H9 (cell line): Measurements from ENCODE around the gene FHIT. TPM values are rescaled to one million over a fixed set of nuclear protein-coding genes. Genes with fewer than 3 reads are reported as not detected.

Experiments
- DNase-seq: peaks from one replicate; pipeline ENCODE4 v3.0.0-alpha.2; 2017
- H2AFZ ChIP-seq: one replicate; pipeline ENCODE4 v1.6.1; 2013; ENCODE audit warnings: mild to moderate bottlenecking, low read length, control low read depth, moderate library complexity
- H2AK5ac ChIP-seq: 2 replicates; pipeline ENCODE4 v1.6.1; 2013; ENCODE audit warnings: low read length, control low read depth, mixed read lengths; ENCODE audit not compliant: insufficient read length
- H2BK120ac ChIP-seq: one replicate; pipeline ENCODE4 v1.6.1; 2013; ENCODE audit warnings: low read depth, mild to moderate bottlenecking, low read length, control low read depth, inconsistent platforms; ENCODE audit not compliant: poor library complexity, severe bottlenecking
- H2BK12ac ChIP-seq: 2 replicates; pipeline ENCODE4 v1.6.1; 2013; ENCODE audit warnings: low read length, control low read depth, mixed read lengths, low read depth; ENCODE audit not compliant: insufficient read length
- H2BK15ac ChIP-seq: 2 replicates; pipeline ENCODE4 v1.6.1; 2013; ENCODE audit warnings: low read depth, low read length, control low read depth
- H2BK20ac ChIP-seq: one replicate; pipeline ENCODE4 v1.6.1; 2013; ENCODE audit warnings: low read depth, mild to moderate bottlenecking, low read length, control low read depth, inconsistent platforms; ENCODE audit not compliant: poor library complexity, severe bottlenecking
- H2BK5ac ChIP-seq: 2 replicates; pipeline ENCODE4 v1.6.1; 2013; ENCODE audit warnings: low read length, control low read depth, mixed read lengths; ENCODE audit not compliant: insufficient read length
- H3K14ac ChIP-seq: 2 replicates; pipeline ENCODE4 v1.6.1; 2013; ENCODE audit warnings: low read length, control low read depth; ENCODE audit not compliant: insufficient read depth
- H3K18ac ChIP-seq: 2 replicates; pipeline ENCODE4 v1.6.1; 2013; ENCODE audit warnings: low read depth, mild to moderate bottlenecking, mixed read lengths, low read length, control low read depth; ENCODE audit not compliant: insufficient read length
- H3K23ac ChIP-seq: 2 replicates; pipeline ENCODE4 v1.6.1; 2013; ENCODE audit warnings: low read length, control low read depth, mixed read lengths, low read depth; ENCODE audit not compliant: insufficient read length
- H3K23me2 ChIP-seq: 2 replicates; pipeline ENCODE4 v1.6.1; 2013; ENCODE audit warnings: low read depth, mild to moderate bottlenecking, mixed read lengths, low read length, control low read depth; ENCODE audit not compliant: insufficient read length, poor library complexity, severe bottlenecking
- H3K27ac ChIP-seq: 2 replicates; pipeline ENCODE4 v1.5.1; 2013; ENCODE audit warnings: low read length, control low read depth, mixed read lengths, low read depth; ENCODE audit not compliant: insufficient read length
- H3K27me3 ChIP-seq: 2 replicates; pipeline ENCODE4 v1.6.1; 2013; ENCODE audit warnings: low read length, control low read depth, inconsistent platforms; ENCODE audit not compliant: insufficient read depth
- H3K4ac ChIP-seq: 2 replicates; pipeline ENCODE4 v1.6.1; 2013; ENCODE audit warnings: low read depth, mild to moderate bottlenecking, control low read depth, inconsistent platforms, low read length, moderate library complexity
- H3K4me1 ChIP-seq: 2 replicates; pipeline ENCODE4 v1.6.1; 2013; ENCODE audit warnings: low read length, control low read depth, inconsistent platforms; ENCODE audit not compliant: insufficient read depth
- H3K4me2 ChIP-seq: 2 replicates; pipeline ENCODE4 v1.6.1; 2013; ENCODE audit warnings: low read length, control low read depth, mixed read lengths; ENCODE audit not compliant: insufficient read length, insufficient read depth
- H3K56ac ChIP-seq: 2 replicates; pipeline ENCODE4 v1.6.1; 2013; ENCODE audit warnings: low read depth, mild to moderate bottlenecking, mixed read lengths, low read length, control low read depth; ENCODE audit not compliant: insufficient read length
- H3K79me1 ChIP-seq: 2 replicates; pipeline ENCODE4 v1.6.1; 2013; ENCODE audit warnings: low read depth, mild to moderate bottlenecking, moderate library complexity, low read length, control low read depth, inconsistent platforms; ENCODE audit not compliant: insufficient read depth, poor library complexity, severe bottlenecking
- H3K79me2 ChIP-seq: 2 replicates; pipeline ENCODE4 v1.6.1; 2013; ENCODE audit warnings: low read length, control low read depth, inconsistent platforms; ENCODE audit not compliant: insufficient read depth
- H3K9ac ChIP-seq: 2 replicates; pipeline ENCODE4 v1.6.1; 2013; ENCODE audit warnings: low read length, control low read depth, mixed read lengths; ENCODE audit not compliant: insufficient read length; ENCODE audit errors: extremely low read depth
- H3K9me3 ChIP-seq: one replicate; pipeline ENCODE4 v1.6.1; 2013; ENCODE audit warnings: low read depth, low read length, inconsistent platforms; ENCODE audit not compliant: control insufficient read depth
- H3T11ph ChIP-seq: one replicate; pipeline ENCODE4 v1.6.1; 2013; ENCODE audit warnings: mild to moderate bottlenecking, low read length, control low read depth, inconsistent platforms
- H4K20me1 ChIP-seq: one replicate; pipeline ENCODE4 v1.6.1; 2013; ENCODE audit not compliant: control insufficient read depth, insufficient read length, insufficient read depth
- H4K5ac ChIP-seq: 2 replicates; pipeline ENCODE4 v1.6.1; 2013; ENCODE audit warnings: low read depth, mild to moderate bottlenecking, mixed read lengths, low read length, control low read depth; ENCODE audit not compliant: insufficient read length
- H4K8ac ChIP-seq: replicated peaks from 2 replicates; pipeline ENCODE4 v1.6.1; 2013; ENCODE audit warnings: low read length, control low read depth, mixed read lengths, low read depth; ENCODE audit not compliant: insufficient read length
- H4K91ac ChIP-seq: 2 replicates; pipeline ENCODE4 v1.6.1; 2013; ENCODE audit warnings: low read depth, mild to moderate bottlenecking, moderate library complexity, mixed read lengths, low read length, control low read depth; ENCODE audit not compliant: insufficient read length
- H3K27ac Mint-ChIP-seq, 3 experiments: 2 replicates in 2 of 3; 3 replicates in 1 of 3; pipeline ENCODE4 v1.8.0; 2020 to 2021; ENCODE audit warnings: mixed read lengths in 3 of 3, mild to moderate bottlenecking in 1 of 3, moderate library complexity in 1 of 3
- H3K27me3 Mint-ChIP-seq: 2 replicates; pipeline ENCODE4 v1.8.0; 2021; ENCODE audit warnings: low read depth, mild to moderate bottlenecking, moderate library complexity, mixed read lengths
- H3K36me3 Mint-ChIP-seq, 3 experiments: 2 replicates in 2 of 3; 3 replicates in 1 of 3; pipeline ENCODE4 v1.8.0; 2020 to 2021; ENCODE audit warnings: low read depth in 3 of 3, mixed read lengths in 3 of 3; ENCODE audit not compliant: insufficient read depth in 1 of 3
- H3K4me1 Mint-ChIP-seq, 2 experiments: 2 replicates each; pipeline ENCODE4 v1.8.0; 2020; ENCODE audit warnings: mixed read lengths in 2 of 2
- H3K4me3 Mint-ChIP-seq, 2 experiments: 2 replicates in 1 of 2; 3 replicates in 1 of 2; pipeline ENCODE4 v1.8.0; 2020 to 2021; ENCODE audit warnings: mild to moderate bottlenecking in 2 of 2, mixed read lengths in 2 of 2, moderate library complexity in 1 of 2
- H3K9me3 Mint-ChIP-seq, 2 experiments: 2 replicates in 1 of 2; 3 replicates in 1 of 2; pipeline ENCODE4 v1.8.0; 2020; ENCODE audit warnings: mild to moderate bottlenecking in 2 of 2, mixed read lengths in 2 of 2, moderate library complexity in 1 of 2
- WGBS: extraction: QIAGEN DNeasy Blood & Tissue Kit; methylation state at CpG from one replicate; pipeline ENCODE4 v1.1.7; 2013; ENCODE audit warnings: missing lambda C conversion rate, low lambda C conversion rate, mixed read lengths; ENCODE audit not compliant: insufficient read length; ENCODE audit errors: extremely low coverage; 5-methylcytosine and 5-hydroxymethylcytosine counted together
- total RNA-seq: library from RNA; stranded (reverse); gene quantifications from 2 replicates; pipeline ENCODE4 v1.2.1, GENCODE V29; 2021
- TF ChIP-seq, protein P1 (sequence below): fragments of 200-600 bp; sonication (generic); conservative IDR thresholded peaks from 3 replicates; pipeline ENCODE4 v1.8.0; 2021; ENCODE audit warnings: antibody characterized with exemption, mild to moderate bottlenecking

Gene FHIT
- total RNA-seq, 1 experiment from 2014 or later, result 3.0 TPM

DNA sequence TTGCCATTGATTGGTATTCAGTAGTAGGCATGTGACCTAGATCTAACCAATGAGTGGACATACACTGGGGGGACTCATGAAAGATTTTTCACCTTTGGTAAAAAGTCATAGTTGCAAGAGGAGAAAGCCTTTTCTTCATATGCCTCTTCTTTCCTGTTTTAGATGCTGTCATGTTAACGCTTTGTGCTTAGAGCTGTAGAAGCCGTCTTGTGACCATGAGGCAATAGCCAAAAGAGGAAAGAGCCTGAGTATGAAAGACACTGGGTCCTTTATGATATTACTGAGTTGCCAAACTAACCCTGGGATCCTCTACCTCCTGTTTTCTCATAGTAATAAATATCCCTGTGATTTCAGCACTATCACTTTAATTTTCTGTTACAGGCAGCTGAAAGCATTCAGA is 396.0 kb downstream of the FHIT start:
- Histone ChIP-seq H3K27ac (no peak overlapping the region), H3K79me1 (no peaks in the 10 kb centered on the region), H3K18ac (no peak overlapping the region), H2BK20ac (no peak overlapping the region), H3K23me2 (no peaks in the 10 kb centered on the region), H3K4me1 (no peaks in the 10 kb centered on the region), H2AFZ (no peak overlapping the region), H2BK15ac (no peak overlapping the region), H3K4me2 (no peak overlapping the region), H3K9me3 (no peaks in the 10 kb centered on the region), H3K79me2 (no peaks in the 10 kb centered on the region), H4K5ac (no peak overlapping the region), H3K4ac (no peak overlapping the region), H3T11ph (no peak overlapping the region), H2BK12ac (no peak overlapping the region), H3K56ac (no peak overlapping the region), H2AK5ac (no peak overlapping the region), H4K8ac (no peak overlapping the region), H2BK5ac (no peak overlapping the region), H3K9ac (no peak overlapping the region), H2BK120ac (no peak overlapping the region), H4K91ac (no peak overlapping the region), H3K14ac (no peak overlapping the region), H3K23ac (no peak overlapping the region), H3K27me3 (no peaks in the 10 kb centered on the region), H4K20me1 (no peaks in the 10 kb centered on the region)
- peaks cover 0 to 9% (median 4%) of the 10 kb centered on the region in 3 experiments; a peak in 3 of 7 replicates for H3K36me3 Mint-ChIP-seq
- peaks cover 5 to 7% of the 10 kb centered on the region in 2 experiments; a peak in 4 of 5 replicates for H3K9me3 Mint-ChIP-seq
- DNase-seq, result no peak
- TF ChIP-seq, protein P1, sequence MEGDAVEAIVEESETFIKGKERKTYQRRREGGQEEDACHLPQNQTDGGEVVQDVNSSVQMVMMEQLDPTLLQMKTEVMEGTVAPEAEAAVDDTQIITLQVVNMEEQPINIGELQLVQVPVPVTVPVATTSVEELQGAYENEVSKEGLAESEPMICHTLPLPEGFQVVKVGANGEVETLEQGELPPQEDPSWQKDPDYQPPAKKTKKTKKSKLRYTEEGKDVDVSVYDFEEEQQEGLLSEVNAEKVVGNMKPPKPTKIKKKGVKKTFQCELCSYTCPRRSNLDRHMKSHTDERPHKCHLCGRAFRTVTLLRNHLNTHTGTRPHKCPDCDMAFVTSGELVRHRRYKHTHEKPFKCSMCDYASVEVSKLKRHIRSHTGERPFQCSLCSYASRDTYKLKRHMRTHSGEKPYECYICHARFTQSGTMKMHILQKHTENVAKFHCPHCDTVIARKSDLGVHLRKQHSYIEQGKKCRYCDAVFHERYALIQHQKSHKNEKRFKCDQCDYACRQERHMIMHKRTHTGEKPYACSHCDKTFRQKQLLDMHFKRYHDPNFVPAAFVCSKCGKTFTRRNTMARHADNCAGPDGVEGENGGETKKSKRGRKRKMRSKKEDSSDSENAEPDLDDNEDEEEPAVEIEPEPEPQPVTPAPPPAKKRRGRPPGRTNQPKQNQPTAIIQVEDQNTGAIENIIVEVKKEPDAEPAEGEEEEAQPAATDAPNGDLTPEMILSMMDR, result no peak
- no peaks in the 10 kb centered on the region for H3K27me3 Mint-ChIP-seq
- no peak overlapping the region for H3K4me3 Mint-ChIP-seq
- H3K27ac Mint-ChIP-seq, result no peak overlapping the region
- WGBS, result no CpG with 5 or more reads among the region's 2 CpGs
- peaks cover 2 to 3% of the 10 kb centered on the region in 2 experiments; a peak in 2 of 4 replicates for H3K4me1 Mint-ChIP-seq
